WTC11 (cell line): Measurements from ENCODE around the gene ASXL3. TPM values are rescaled to one million over a fixed set of nuclear protein-coding genes. Genes with fewer than 3 reads are reported as not detected.

Source experiments
- ATAC-seq: fragments of 200-7000 bp; cut with Tn5 transposase; 2 replicates; pipeline ENCODE4 v1.10.0; 2021; ENCODE audit warnings: mild to moderate bottlenecking, moderate library complexity
- CTCF ChIA-PET: fragments of 300-600 bp; sonication (Branson Sonifier 250); formaldehyde crosslinking; loops from one replicate; lab custom pipeline; 2021; ENCODE audit warnings: antibody characterized with exemption; lab: Charles Lee
- POLR2A ChIA-PET: fragments of 350-600 bp; sonication (Branson Sonifier 250); formaldehyde crosslinking; loops from one replicate; lab custom pipeline; 2021; ENCODE audit warnings: antibody characterized with exemption; lab: Charles Lee
- DNase-seq: peaks from one replicate; pipeline ENCODE4 v3.0.0; 2021; ENCODE audit warnings: low spot score
- H3K27ac Mint-ChIP-seq: 2 replicates; pipeline ENCODE4 v1.8.0; 2021; ENCODE audit warnings: mixed read lengths
- H3K27me3 Mint-ChIP-seq: 2 replicates; pipeline ENCODE4 v1.8.0; 2021; ENCODE audit warnings: low read depth, mild to moderate bottlenecking, moderate library complexity, mixed read lengths
- H3K36me3 Mint-ChIP-seq: 2 replicates; pipeline ENCODE4 v1.8.0; 2021; ENCODE audit warnings: mixed read lengths
- H3K4me1 Mint-ChIP-seq: 2 replicates; pipeline ENCODE4 v1.8.0; 2022; ENCODE audit warnings: mixed read lengths
- H3K4me3 Mint-ChIP-seq: 2 replicates; pipeline ENCODE4 v1.8.0; 2021; ENCODE audit warnings: mild to moderate bottlenecking, moderate library complexity, mixed read lengths
- H3K9me3 Mint-ChIP-seq: 2 replicates; pipeline ENCODE4 v1.8.0; 2021; ENCODE audit warnings: mixed read lengths
- ETV6 ChIP-seq: sonication (generic); formaldehyde crosslinking; IDR thresholded peaks from 2 replicates; pipeline ENCODE4 v1.8.1; 2022; ENCODE audit warnings: mild to moderate bottlenecking, missing genetic modification reagents
- GRHL2 ChIP-seq: fragments of 250-450 bp; sonication (Bioruptor Pico); IDR thresholded peaks from 2 replicates; pipeline ENCODE4 v1.8.0; 2022; ENCODE audit warnings: mild to moderate bottlenecking, moderate library complexity; ENCODE audit not compliant: insufficient replicate concordance, severe bottlenecking
- HMGA2 ChIP-seq: fragments of 250-450 bp; sonication (Bioruptor Pico); IDR thresholded peaks from 2 replicates; pipeline ENCODE4 v1.4.0; 2021; ENCODE audit warnings: mild to moderate bottlenecking, moderate library complexity
- KAT7 ChIP-seq: sonication (generic); formaldehyde crosslinking; IDR thresholded peaks from 2 replicates; pipeline ENCODE4 v1.8.1; 2023; ENCODE audit warnings: missing genetic modification reagents, mild to moderate bottlenecking, borderline replicate concordance
- RORB ChIP-seq: fragments of 250-450 bp; sonication (Bioruptor Pico); IDR thresholded peaks from 2 replicates; pipeline ENCODE4 v1.9.0; 2021; ENCODE audit warnings: mild to moderate bottlenecking
- ZNF232 ChIP-seq: sonication (generic); formaldehyde crosslinking; IDR thresholded peaks from 2 replicates; pipeline ENCODE4 v1.8.0; 2022; ENCODE audit warnings: mild to moderate bottlenecking, missing genetic modification reagents
- total RNA-seq: library from RNA; stranded (reverse); gene quantifications from 3 replicates; pipeline ENCODE4 v1.2.3, GENCODE V29; 2021
- TF ChIP-seq, protein P1 (sequence below): sonication (generic); formaldehyde crosslinking; IDR thresholded peaks from 2 replicates; pipeline ENCODE4 v1.8.1; 2022; ENCODE audit warnings: low read depth, missing genetic modification reagents, borderline replicate concordance
- TF ChIP-seq, protein P2 (sequence below): fragments of 250-450 bp; sonication (Bioruptor Pico); IDR thresholded peaks from 2 replicates; pipeline ENCODE4 v1.9.0; 2021; ENCODE audit warnings: mild to moderate bottlenecking, borderline replicate concordance
- TF ChIP-seq, protein P3 (sequence below): sonication (generic); formaldehyde crosslinking; IDR thresholded peaks from 2 replicates; pipeline ENCODE4 v1.8.1; 2023; ENCODE audit warnings: mild to moderate bottlenecking, missing genetic modification reagents, moderate library complexity
- TF ChIP-seq, protein P4 (sequence below): sonication (generic); formaldehyde crosslinking; IDR thresholded peaks from 2 replicates; pipeline ENCODE4 v1.8.1; 2023; ENCODE audit warnings: mild to moderate bottlenecking, missing genetic modification reagents
- TF ChIP-seq, protein P5 (sequence below): fragments of 250-450 bp; sonication (Bioruptor Pico); IDR thresholded peaks from 2 replicates; pipeline ENCODE4 v1.9.0; 2021; ENCODE audit warnings: mild to moderate bottlenecking
- TF ChIP-seq, protein P6 (sequence below): sonication (generic); formaldehyde crosslinking; IDR thresholded peaks from 2 replicates; pipeline ENCODE4 v1.8.1; 2023; ENCODE audit warnings: mild to moderate bottlenecking, missing genetic modification reagents, borderline replicate concordance
- TF ChIP-seq, protein P7 (sequence below): sonication (generic); formaldehyde crosslinking; IDR thresholded peaks from 2 replicates; pipeline ENCODE4 v1.8.0; 2023; ENCODE audit warnings: missing genetic modification reagents
- TF ChIP-seq, protein P8 (sequence below): sonication (generic); formaldehyde crosslinking; IDR thresholded peaks from 2 replicates; pipeline ENCODE4 v1.8.0; 2022; ENCODE audit warnings: mild to moderate bottlenecking, missing genetic modification reagents

The ASXL3 gene
- total RNA-seq, 1 experiment from 2014 or later: 0.35 TPM

DNA sequence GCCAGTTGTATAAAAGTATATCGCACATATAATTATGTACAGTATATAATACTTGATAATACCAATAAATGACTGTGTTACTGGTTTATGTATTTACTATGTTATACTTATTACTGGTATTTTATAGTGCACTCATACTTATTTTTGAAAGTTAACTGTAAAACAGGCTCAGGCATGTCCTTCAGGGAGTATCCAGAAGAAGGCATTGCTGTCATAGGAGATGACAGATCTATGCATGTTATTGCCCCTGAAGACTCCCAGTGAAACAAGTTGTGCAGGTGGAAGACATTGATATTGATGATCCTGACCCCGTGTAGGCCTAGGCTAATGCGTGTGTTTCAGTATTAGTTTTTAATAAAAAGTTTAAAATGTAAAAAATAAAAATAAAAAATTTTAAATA, 20.3 kb upstream of the ASXL3 start (continued):
- TF ChIP-seq, protein P1, sequence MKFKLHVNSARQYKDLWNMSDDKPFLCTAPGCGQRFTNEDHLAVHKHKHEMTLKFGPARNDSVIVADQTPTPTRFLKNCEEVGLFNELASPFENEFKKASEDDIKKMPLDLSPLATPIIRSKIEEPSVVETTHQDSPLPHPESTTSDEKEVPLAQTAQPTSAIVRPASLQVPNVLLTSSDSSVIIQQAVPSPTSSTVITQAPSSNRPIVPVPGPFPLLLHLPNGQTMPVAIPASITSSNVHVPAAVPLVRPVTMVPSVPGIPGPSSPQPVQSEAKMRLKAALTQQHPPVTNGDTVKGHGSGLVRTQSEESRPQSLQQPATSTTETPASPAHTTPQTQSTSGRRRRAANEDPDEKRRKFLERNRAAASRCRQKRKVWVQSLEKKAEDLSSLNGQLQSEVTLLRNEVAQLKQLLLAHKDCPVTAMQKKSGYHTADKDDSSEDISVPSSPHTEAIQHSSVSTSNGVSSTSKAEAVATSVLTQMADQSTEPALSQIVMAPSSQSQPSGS: no peak
- TF ChIP-seq, protein P2, sequence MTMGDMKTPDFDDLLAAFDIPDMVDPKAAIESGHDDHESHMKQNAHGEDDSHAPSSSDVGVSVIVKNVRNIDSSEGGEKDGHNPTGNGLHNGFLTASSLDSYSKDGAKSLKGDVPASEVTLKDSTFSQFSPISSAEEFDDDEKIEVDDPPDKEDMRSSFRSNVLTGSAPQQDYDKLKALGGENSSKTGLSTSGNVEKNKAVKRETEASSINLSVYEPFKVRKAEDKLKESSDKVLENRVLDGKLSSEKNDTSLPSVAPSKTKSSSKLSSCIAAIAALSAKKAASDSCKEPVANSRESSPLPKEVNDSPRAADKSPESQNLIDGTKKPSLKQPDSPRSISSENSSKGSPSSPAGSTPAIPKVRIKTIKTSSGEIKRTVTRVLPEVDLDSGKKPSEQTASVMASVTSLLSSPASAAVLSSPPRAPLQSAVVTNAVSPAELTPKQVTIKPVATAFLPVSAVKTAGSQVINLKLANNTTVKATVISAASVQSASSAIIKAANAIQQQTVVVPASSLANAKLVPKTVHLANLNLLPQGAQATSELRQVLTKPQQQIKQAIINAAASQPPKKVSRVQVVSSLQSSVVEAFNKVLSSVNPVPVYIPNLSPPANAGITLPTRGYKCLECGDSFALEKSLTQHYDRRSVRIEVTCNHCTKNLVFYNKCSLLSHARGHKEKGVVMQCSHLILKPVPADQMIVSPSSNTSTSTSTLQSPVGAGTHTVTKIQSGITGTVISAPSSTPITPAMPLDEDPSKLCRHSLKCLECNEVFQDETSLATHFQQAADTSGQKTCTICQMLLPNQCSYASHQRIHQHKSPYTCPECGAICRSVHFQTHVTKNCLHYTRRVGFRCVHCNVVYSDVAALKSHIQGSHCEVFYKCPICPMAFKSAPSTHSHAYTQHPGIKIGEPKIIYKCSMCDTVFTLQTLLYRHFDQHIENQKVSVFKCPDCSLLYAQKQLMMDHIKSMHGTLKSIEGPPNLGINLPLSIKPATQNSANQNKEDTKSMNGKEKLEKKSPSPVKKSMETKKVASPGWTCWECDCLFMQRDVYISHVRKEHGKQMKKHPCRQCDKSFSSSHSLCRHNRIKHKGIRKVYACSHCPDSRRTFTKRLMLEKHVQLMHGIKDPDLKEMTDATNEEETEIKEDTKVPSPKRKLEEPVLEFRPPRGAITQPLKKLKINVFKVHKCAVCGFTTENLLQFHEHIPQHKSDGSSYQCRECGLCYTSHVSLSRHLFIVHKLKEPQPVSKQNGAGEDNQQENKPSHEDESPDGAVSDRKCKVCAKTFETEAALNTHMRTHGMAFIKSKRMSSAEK (CRISPR knock-in tag): no peak

DNA sequence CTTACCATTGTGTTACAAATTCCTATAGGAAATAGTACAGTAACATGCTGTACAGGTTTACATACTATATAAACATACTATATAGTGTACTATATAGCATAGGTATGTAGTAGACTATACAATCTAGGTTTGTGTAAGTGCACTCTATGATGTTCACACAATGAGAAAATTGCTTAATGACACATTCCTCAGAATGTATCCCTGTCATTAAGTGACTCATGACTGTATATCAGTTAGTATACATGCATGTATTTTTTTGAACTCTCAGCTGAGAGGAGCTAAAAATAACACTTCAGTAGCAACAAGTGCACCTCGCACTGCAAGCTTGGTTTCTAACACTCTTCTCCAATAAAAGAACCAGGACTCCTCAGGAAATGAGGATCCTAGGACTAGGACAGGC, 19.5 kb upstream of the ASXL3 start:
- H3K27me3 Mint-ChIP-seq: no peaks in the 10 kb centered on the region
- H3K4me3 Mint-ChIP-seq: no peak overlapping the region
- ChIA-PET POLR2A (no interaction called here), CTCF (no interaction called here)
- H3K9me3 Mint-ChIP-seq: peaks cover 9% of the 10 kb centered on the region
- ATAC-seq (no peak), DNase-seq (no peak)
- no peaks in the 10 kb centered on the region for H3K36me3 Mint-ChIP-seq
- TF ChIP-seq, protein P3, sequence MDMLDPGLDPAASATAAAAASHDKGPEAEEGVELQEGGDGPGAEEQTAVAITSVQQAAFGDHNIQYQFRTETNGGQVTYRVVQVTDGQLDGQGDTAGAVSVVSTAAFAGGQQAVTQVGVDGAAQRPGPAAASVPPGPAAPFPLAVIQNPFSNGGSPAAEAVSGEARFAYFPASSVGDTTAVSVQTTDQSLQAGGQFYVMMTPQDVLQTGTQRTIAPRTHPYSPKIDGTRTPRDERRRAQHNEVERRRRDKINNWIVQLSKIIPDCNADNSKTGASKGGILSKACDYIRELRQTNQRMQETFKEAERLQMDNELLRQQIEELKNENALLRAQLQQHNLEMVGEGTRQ (CRISPR knock-in tag): no peak
- TF ChIP-seq, protein P4, sequence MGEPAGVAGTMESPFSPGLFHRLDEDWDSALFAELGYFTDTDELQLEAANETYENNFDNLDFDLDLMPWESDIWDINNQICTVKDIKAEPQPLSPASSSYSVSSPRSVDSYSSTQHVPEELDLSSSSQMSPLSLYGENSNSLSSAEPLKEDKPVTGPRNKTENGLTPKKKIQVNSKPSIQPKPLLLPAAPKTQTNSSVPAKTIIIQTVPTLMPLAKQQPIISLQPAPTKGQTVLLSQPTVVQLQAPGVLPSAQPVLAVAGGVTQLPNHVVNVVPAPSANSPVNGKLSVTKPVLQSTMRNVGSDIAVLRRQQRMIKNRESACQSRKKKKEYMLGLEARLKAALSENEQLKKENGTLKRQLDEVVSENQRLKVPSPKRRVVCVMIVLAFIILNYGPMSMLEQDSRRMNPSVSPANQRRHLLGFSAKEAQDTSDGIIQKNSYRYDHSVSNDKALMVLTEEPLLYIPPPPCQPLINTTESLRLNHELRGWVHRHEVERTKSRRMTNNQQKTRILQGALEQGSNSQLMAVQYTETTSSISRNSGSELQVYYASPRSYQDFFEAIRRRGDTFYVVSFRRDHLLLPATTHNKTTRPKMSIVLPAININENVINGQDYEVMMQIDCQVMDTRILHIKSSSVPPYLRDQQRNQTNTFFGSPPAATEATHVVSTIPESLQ (CRISPR knock-in tag): no peak
- TF ChIP-seq, protein P5, sequence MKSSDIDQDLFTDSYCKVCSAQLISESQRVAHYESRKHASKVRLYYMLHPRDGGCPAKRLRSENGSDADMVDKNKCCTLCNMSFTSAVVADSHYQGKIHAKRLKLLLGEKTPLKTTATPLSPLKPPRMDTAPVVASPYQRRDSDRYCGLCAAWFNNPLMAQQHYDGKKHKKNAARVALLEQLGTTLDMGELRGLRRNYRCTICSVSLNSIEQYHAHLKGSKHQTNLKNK (CRISPR knock-in tag): no peak
- TF ChIP-seq HMGA2 (CRISPR knock-in tag) (no peak), ZNF232 (CRISPR knock-in tag) (no peak), RORB (no peak), KAT7 (CRISPR knock-in tag) (no peak), GRHL2 (CRISPR knock-in tag) (no peak), ETV6 (CRISPR knock-in tag) (no peak)
- TF ChIP-seq, protein P6, sequence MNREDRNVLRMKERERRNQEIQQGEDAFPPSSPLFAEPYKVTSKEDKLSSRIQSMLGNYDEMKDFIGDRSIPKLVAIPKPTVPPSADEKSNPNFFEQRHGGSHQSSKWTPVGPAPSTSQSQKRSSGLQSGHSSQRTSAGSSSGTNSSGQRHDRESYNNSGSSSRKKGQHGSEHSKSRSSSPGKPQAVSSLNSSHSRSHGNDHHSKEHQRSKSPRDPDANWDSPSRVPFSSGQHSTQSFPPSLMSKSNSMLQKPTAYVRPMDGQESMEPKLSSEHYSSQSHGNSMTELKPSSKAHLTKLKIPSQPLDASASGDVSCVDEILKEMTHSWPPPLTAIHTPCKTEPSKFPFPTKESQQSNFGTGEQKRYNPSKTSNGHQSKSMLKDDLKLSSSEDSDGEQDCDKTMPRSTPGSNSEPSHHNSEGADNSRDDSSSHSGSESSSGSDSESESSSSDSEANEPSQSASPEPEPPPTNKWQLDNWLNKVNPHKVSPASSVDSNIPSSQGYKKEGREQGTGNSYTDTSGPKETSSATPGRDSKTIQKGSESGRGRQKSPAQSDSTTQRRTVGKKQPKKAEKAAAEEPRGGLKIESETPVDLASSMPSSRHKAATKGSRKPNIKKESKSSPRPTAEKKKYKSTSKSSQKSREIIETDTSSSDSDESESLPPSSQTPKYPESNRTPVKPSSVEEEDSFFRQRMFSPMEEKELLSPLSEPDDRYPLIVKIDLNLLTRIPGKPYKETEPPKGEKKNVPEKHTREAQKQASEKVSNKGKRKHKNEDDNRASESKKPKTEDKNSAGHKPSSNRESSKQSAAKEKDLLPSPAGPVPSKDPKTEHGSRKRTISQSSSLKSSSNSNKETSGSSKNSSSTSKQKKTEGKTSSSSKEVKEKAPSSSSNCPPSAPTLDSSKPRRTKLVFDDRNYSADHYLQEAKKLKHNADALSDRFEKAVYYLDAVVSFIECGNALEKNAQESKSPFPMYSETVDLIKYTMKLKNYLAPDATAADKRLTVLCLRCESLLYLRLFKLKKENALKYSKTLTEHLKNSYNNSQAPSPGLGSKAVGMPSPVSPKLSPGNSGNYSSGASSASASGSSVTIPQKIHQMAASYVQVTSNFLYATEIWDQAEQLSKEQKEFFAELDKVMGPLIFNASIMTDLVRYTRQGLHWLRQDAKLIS (CRISPR knock-in tag): no peak
- TF ChIP-seq, protein P7, sequence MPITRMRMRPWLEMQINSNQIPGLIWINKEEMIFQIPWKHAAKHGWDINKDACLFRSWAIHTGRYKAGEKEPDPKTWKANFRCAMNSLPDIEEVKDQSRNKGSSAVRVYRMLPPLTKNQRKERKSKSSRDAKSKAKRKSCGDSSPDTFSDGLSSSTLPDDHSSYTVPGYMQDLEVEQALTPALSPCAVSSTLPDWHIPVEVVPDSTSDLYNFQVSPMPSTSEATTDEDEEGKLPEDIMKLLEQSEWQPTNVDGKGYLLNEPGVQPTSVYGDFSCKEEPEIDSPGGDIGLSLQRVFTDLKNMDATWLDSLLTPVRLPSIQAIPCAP (CRISPR knock-in tag): no peak
- TF ChIP-seq, protein P8, sequence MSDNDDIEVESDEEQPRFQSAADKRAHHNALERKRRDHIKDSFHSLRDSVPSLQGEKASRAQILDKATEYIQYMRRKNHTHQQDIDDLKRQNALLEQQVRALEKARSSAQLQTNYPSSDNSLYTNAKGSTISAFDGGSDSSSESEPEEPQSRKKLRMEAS (CRISPR knock-in tag): no peak
- H3K4me1 Mint-ChIP-seq: peaks cover 6% of the 10 kb centered on the region
- no peak overlapping the region for H3K27ac Mint-ChIP-seq
